ENCODE data around the gene FBN1.

GRCh38 chr15:48416301-48416700 is 229.2 kb downstream of the FBN1 start:
- no peak for TF ChIP-seq SUZ12 (IDR thresholded peaks at IDR 0.05; ENCODE audit: extremely low read depth, insufficient read depth, insufficient read length)
- TF ChIP-seq YY1 (IDR thresholded peaks at IDR 0.05; ENCODE audit: insufficient read depth, insufficient read length): no peak
- TF ChIP-seq ZNF274 (IDR thresholded peaks at IDR 0.05; ENCODE audit: low read depth, low read length): no peak
